GM18508 (cell line): Measurements from ENCODE around the gene APP.

Experiments used
- ATAC-seq: cut with Tn5 transposase; IDR thresholded peaks from one replicate; pipeline ENCODE4 v1.9.1; 2021; ENCODE audit warnings: moderate number of reproducible peaks; ENCODE audit not compliant: insufficient read depth, unreplicated experiment

The APP gene

GRCh38 chr21:26072666-26073615 lies 97.6 kb downstream of the APP start:
- no peak for ATAC-seq

- no peak for ATAC-seq
These were observed 99.6 kb downstream of the APP start for GRCh38 chr21:26070822-26071425.

GRCh38 chr21:26070121-26070520 lies 100.4 kb downstream of the APP start:
- no peak for ATAC-seq

GRCh38 chr21:26068776-26069175 lies 101.8 kb downstream of the APP start:
- no peak for ATAC-seq

- no peak for ATAC-seq
These were observed 102.6 kb downstream of the APP start for GRCh38 chr21:26067836-26068594.

GRCh38 chr21:26064506-26064905 lies 106.1 kb downstream of the APP start:
- no peak for ATAC-seq

- no peak for ATAC-seq
These were observed 109.1 kb downstream of the APP start for GRCh38 chr21:26061437-26061836.

- ATAC-seq, result no peak
These were observed 110.0 kb downstream of the APP start for GRCh38 chr21:26060335-26061115.

- ATAC-seq, result no peak
These were observed 112.9 kb downstream of the APP start for GRCh38 chr21:26057477-26058170.

- no peak for ATAC-seq
These were observed 114.7 kb downstream of the APP start for GRCh38 chr21:26055841-26056264.

GRCh38 chr21:26055010-26055409 lies 115.6 kb downstream of the APP start:
- ATAC-seq, result no peak

GRCh38 chr21:26052057-26052456 lies 118.5 kb downstream of the APP start:
- no peak for ATAC-seq

GRCh38 chr21:26050857-26051256 lies 119.7 kb downstream of the APP start:
- no peak for ATAC-seq

- no peak for ATAC-seq
These were observed 120.8 kb downstream of the APP start for GRCh38 chr21:26049803-26050202.

- ATAC-seq, result no peak
These were observed 123.1 kb downstream of the APP start for GRCh38 chr21:26047279-26047967.

GRCh38 chr21:26043891-26044290 lies 126.7 kb downstream of the APP start:
- no peak for ATAC-seq

- ATAC-seq, result no peak
These were observed 128.2 kb downstream of the APP start for GRCh38 chr21:26042181-26042876.

- ATAC-seq, result no peak
These were observed 129.0 kb downstream of the APP start for GRCh38 chr21:26041431-26042180.
